Stimulated activated CD4-positive, alpha-beta T cell treated with anti-CD3 and anti-CD28 coated beads, Interleukin-2, amount 100 ng/mL, for 4 hours (primary cell): Measurements from ENCODE around the gene CYP4F11.
"Not testable (repeated sequence)": the region's sequence is repeated elsewhere in the genome, so short reads cannot be mapped to it uniquely, and the experiment has no call there.

Source experiments
- DNase-seq: peaks from one replicate; pipeline ENCODE4 v3.0.0-alpha.2; 2020; ENCODE audit warnings: low read depth

The CYP4F11 gene, protein sequence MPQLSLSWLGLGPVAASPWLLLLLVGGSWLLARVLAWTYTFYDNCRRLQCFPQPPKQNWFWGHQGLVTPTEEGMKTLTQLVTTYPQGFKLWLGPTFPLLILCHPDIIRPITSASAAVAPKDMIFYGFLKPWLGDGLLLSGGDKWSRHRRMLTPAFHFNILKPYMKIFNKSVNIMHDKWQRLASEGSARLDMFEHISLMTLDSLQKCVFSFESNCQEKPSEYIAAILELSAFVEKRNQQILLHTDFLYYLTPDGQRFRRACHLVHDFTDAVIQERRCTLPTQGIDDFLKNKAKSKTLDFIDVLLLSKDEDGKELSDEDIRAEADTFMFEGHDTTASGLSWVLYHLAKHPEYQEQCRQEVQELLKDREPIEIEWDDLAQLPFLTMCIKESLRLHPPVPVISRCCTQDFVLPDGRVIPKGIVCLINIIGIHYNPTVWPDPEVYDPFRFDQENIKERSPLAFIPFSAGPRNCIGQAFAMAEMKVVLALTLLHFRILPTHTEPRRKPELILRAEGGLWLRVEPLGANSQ

DNA sequence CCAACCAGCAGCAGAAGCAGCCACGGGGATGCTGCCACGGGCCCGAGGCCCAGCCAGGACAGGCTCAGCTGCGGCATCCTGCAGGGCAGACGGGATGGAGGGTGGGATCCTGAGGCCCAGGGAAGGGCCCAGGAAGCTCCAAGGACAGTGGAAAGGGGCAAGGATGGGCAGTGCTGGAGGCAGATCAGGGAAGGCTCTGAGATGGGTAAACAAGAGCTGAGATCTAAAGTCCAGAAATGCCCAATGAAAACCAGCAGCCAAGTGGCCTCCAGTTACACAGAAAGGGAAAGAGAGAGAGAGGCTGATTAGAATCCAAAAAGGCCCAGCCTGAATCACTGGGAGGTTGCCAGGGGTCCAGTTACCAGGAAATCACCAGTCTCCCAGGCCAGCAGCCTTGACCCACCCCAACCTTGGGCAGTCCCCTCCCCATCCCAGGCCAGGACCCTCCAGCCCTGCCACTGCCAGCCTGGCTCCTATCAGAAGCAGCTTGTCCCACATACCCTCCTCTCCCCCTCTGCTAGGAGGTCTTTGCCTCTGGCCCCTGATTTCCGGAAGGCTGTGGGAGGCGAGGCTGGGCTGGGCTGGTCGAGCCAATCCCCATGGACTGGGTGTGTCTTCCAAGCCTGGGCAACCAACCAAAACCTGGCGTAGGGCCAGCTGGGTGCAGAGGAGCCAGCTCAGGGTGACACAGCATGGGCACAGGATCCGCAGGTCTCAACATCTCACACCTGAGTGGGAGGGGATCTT, at the start of gene CYP4F11:
TSS of gene CYP4F11 (minus strand) at position 198 of the 747 bp plus-strand sequence. CDS start at position 77, 121 bp downstream.
- DNase-seq, result no peak

DNA sequence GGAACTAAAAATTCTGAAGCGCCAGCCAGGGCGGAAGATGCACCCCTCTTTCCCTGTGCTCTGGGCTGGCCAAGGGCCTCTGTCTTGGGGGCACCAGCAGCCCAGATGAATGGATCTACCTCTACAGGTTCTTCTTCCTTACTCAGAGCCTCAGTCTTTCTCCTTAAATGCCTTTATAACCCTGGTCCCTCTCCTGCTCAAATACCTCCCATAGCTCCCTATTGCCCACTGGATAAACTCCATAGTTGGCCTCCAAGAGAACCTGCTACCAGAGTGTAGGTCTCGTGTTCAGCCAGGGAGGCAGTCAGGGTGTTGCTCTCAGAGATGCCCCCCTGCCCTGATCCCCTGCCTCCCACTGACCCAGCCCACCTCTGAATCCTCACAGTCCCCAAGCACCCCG, 45.0 kb upstream of the CYP4F11 start:
- no peak for DNase-seq

DNA sequence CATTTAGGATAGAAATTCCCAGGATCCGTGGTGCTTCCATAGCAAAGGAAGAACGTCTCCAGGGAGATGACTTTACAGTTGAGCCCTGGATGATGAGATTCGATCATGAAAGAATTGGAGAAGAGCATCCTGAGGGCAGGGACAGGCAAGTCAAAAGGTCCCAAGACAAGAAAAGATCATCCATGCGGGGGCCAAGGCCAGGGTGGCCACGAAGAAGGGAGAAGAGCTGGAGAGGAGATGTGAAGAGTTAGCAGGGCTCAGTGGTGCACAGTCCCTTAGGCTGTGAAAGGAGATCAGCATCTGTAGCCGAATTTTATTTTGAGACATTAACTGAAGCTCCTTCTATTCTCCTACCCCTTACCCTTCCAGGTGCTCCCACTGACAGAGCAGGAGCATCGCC, 43.4 kb upstream of the CYP4F11 start:
- DNase-seq, result no peak

DNA sequence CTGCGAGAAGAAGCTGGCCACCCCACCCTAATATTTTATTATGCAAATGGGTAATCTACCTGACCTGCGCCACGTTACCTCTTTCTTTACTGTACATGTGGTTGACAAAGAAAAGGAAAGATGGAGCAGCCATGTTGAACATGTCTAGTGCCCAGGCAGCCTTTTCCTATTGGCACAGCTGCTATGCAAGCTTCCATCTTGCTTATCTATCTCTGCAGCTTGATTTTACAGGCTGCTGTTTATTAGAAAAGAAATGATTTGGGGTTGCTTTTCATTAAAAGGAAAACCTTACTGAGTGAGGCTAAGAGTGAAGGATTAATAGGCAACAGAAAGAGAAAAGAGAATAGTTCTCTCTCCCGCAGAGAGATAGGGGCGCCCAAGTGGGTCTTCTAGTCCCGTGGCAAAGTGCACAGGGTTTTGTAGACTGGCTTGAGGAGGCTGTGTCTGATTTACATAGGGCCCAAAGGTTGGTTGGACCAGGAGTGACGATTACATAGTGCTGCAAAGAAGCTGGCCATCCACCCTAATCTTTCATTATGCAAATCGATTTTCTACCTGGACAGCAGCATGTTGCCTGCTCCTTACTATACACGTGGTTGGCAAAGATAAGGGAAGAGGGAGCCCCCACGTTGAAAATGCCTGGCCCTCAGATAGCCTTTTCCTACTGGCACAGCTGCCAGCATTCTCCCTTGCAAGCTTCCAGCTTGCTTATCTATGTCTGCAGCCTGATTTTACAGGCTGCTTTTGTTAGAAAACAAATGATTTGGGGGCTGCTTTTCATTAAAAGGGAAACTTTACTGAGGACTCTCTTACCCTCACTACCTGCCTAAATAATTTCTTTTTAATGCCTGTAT, 42.7 kb upstream of the CYP4F11 start:
- DNase-seq, result no peak

DNA sequence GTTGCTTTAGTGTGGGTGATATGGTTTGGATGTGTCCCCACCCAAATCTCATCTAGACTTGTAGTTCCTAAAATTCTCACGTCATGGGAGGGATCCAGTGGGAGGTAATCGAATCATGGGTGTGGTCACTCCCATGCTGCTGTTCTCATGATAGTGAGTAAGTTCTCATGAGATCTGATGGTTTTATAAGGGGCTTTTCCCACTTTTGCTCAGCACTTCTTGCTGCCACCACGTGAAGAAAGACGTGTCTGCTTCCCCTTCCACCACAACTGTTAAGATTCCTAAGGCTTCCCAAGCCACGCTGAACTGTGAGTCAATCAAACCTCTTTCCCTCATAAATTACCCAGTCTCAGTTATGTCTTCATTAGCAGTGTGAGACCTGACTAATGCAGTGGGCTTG, 40.5 kb upstream of the CYP4F11 start:
- DNase-seq, result no peak

DNA sequence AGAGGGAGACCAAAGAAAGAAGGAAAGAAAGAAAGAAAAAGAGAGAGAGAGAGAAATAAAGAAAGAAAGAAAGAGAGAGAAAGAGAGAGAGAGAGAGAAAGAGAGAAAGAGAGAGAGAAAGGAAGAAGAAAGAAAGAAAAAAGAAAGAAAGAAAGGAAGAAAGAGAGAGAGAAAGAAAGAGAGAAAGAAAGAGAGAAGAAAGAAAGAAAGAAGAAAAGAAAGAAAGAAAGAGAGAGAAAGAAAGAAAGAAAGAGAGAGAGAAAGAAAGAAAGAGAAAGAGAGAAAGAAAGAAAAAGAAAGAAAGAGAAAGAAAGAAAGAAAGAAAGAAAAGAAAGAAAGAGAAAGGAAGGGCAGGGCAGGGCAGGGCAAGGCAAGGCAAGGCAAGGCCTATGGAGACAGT, 37.7 kb upstream of the CYP4F11 start:
- not testable (repeated sequence) for DNase-seq

DNA sequence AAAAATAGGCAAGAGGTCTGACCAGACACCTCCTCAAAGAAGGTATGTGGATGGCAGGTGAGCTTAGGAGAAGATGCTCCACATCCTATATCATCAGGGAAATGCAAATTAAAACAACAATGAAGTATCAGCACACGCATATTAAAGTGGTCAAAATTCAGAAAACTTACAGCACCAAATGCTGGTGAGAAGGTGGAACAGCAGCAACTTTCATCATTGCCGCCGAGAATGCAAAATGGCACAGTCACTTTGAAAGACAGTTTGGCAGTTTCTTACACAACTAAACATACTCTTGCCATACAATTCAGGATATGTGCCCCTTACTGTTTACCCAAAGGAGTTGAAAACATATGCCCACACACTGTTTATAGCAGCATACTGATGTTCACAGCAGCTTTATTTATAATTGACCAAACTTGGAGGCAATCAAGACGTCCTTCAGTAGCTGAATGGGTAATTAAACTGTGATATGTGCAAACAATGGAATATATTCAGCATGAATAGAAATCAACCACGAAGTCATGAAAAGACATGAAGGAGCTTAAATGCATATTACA, 37.0 kb upstream of the CYP4F11 start:
- no peak for DNase-seq

DNA sequence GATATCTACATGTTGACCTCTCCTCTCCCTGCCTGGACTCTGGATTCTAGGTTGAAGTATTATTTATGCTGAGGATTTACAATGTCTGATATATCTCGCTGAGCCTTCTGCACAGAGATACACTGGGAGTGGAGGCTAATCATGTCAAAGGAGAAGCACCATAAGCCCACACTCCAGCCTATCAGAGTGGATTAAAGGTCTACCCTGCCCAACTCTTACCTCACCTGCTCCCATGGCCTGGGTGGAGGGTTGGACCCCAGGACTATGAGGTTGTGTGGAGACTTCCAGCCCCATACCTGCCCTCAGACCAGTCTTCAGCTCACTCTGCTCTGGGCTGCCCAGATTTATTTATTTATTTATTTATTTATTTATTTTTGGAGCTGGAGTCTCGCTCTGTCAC, 29.9 kb upstream of the CYP4F11 start:
- DNase-seq, result no peak

DNA sequence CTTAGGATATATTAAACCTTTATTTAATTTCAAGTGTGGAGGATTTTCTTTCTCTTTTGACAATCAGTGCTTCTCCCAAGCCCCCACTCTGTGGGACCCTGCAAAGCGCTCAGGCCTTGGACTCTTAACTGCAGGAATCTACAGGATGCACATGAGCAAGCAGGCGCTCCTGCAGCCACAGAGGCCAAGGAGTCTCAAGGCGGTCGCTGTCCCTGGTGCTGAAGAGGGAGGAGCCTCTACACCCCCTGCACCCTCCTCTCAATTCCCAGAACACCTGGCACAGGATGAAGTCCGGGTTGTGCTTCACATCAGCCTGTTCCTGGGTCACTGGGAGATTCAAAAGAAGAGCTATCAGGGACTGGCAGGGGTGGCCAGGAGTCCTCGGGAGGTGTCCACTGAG, 28.0 kb upstream of the CYP4F11 start:
- no peak for DNase-seq

DNA sequence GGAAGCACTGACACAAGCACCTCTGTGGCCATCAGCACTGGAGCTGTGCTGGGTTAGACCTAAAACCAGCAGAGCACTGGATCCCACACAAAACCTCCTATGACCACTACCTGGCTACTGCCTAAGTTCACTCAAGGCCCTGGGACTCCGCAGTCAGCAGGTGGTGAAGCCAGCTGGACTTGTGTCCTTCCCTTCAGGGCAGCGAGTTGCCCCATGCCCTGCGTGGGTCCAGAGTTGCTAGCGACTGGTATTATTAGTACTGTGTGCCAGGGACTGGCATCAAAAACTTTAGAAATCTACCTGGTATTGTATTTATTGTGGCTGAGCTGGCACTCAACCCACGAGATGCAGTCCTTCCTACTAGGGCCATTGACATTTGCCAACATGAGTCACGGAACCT, 20.5 kb upstream of the CYP4F11 start:
- DNase-seq, result no peak

DNA sequence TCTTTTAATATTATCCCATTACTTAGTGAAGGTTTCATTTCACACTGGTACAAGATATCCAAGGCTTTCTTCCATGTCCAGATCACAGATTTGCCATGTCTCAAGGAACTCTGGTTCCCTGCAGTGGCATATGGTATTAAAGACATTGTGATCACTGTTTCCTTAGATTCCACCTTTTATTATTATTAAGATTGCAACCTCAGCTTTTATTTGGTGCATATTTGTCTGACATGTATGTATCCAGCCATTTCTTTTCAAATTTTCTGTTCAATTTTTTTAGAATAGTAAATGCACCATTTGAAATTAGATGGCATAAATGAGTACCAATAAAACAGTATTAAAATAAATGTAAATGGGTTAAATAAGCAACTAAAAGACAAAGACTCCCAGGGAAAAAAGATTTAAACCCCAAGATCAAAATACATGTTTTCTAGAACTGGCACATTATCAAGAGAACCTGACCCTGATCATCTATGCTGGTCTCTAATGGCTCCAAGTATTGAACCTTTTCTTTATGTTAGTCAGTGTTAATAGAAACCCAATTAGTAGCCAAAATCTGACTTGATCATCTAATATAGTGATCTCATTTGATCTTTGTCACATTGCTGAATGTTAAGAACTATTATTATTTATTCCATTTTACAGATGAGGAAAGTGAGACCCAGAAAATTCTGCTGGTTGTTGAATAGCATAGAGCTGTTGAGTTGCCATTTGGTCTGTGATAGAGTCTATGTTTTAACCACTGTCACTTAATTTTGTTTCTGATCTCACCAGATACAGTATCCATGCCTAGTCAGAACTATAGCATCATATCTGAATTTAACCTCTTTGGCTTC, 14.1 kb upstream of the CYP4F11 start, which contains the start of gene OR10H4:
TSS of gene OR10H4 (plus strand) at position 786 of the 836 bp plus-strand sequence. CDS start at position 786, 0 bp downstream.
- DNase-seq, result no peak

DNA sequence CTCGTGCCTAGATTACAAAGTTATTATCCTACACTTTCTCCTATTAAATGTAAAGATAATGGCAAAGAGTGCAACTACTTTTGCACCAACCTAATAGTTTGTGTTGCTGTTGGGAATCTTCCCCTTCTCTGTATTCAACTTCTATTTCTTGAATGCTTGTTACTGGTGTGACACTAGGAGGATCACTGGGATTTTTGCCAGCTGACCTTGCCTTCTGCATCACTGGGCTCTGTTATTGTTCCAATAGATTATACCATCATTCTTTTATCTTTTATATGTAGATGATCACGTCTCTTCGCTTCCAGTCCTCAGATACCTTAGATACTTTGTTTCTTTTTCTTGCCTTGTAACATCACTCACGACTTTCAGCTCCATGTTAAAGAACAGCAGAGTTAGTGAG, 11.0 kb upstream of the CYP4F11 start:
- no peak for DNase-seq

DNA sequence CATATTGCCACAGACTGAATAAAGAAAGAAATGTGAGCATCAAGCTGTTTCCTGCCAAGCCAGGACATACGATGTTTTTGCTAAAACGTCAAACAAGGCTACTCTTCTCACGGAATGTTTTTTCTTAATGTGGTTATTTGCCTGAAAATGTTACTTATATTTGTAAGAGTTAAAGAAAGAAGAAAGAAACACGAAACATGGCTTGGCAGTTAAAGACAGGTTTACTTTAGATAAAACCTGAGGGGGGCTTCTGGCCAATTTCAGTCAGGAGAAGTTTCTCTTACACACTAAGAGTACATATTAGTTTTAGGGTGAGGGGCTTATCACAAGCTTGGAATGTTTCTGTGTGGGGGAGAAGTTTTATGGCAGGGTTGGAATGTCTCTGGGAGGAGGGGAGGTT, 10.1 kb upstream of the CYP4F11 start:
- no peak for DNase-seq

DNA sequence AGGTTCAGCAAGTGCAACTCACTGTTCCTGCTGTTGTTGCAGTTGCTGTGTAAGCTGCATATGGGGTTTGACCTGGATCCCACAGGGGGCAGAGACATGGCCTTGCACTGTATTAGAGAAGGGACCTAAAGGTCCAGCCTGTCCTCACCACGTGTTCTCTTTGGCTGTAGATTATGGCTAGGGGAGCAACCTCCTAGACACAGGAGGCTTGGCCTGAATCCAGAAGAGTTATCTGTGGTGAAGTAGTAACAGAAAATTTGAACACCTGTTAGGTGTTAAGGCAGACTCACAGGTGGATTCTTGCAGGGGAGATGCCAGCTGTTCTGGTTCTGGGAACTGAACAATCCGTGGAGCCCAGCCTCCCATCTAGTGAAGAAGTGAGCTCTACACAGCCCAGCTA, 3.4 kb upstream of the CYP4F11 start:
- no peak for DNase-seq

DNA sequence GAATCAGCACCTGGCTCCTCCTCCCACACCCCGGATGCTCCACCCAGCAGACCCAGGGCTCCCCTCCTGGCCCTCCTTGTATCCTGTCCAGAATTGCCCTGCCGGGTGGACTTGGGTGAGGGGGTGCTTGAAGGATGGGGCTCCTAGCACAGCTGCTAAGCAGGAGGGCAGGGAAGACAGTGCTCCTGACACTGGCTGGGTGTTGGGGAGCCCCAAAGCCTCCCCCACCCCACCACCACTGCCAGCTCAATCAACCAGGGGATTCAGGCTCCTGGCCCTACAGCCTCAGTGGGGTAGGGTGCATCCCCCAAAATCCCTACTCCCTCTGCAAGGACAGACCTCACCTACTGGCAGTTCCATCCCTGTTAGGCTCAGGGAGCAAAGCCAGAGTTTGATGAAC, 2.6 kb upstream of the CYP4F11 start:
- DNase-seq, result no peak

DNA sequence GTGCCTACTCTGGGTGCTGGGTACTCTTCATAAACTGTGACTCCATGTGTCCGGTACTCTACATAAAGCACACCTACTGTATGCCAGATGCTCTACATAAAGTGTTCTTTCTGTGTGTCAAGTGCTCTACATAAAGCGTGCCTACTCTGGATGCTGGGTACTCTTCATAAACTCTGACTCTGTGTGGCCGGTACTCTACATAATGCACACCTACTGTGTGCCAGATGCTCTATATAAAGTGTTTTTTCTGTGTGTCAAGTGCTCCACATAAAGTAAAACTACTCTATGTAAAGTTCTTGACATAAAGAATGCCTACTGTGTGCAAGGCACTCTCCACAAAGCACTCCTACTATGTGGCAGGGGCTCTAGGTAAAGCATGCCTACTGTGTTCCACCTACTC, 1.8 kb upstream of the CYP4F11 start:
- no peak for DNase-seq

DNA sequence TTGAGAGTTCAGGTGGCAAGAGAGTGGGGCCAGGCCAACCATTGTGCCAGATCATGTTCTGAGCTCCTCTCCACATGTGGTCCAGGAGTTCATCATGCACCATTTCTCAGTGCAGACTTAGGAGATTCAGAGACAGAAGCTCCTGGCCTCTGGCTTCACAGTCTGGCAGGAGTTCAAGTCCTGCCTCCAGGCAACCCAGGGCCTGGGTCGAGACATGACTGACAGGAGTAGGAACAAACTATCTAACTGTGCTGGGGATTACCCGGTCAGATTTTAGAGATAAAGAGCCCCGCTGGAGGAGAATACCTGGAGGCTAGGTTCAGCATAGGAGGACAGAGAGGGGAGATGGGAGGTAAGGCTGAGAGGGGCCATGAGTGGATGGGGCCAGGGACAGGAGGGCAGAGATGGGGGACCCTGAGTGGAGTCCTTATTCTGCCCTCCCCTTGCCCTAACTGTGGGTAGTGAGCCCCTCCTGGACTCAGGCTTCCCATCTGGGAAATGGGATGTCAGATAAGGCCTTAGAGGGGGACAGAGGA, 906 bp upstream of the CYP4F11 start:
- DNase-seq, result no peak

DNA sequence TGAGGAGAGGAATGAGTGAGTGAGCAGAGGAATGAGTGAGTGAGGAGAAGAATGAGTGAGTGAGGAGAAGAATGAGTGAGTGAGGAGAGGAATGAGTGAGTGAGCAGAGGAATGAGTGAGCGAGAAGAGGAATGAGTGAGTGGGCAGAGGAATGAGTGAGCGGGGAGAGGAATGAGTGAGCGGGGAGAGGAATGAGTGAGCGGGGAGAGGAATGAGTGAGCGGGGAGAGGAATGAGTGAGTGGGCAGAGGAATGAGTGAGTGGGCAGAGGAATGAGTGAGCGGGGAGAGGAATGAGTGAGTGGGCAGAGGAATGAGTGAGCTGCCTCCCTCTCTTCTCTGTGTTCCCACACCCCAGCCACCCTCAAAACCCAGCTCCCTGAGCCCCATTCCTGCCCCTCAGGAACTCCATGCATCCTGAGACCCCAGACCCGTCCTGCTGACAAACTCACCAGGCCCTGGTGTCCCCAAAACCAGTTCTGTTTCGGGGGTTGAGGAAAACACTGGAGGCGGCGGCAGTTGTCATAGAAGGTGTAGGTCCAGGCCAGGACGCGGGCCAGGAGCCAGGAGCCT, 483 bp downstream of the CYP4F11 start:
- DNase-seq, result not testable (repeated sequence)

DNA sequence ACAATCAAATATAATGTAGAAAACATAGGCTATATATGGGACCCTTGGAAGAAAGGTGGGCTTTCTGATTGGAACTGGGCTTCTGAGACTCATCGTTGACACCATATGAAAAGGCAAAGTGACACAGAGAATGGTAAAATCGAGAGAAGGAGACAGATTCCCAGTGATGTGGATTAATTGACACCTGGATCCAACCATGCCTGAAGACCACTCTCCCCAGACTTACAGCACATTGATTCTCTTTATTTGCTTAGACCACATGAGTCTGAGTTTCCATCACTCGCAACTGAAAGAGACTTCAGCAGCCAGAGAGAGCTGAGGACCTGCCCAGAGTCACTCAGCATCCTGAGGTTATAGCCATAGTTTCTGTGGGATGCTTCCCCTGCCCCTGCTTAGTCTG, 6.0 kb downstream of the CYP4F11 start:
- no peak for DNase-seq

DNA sequence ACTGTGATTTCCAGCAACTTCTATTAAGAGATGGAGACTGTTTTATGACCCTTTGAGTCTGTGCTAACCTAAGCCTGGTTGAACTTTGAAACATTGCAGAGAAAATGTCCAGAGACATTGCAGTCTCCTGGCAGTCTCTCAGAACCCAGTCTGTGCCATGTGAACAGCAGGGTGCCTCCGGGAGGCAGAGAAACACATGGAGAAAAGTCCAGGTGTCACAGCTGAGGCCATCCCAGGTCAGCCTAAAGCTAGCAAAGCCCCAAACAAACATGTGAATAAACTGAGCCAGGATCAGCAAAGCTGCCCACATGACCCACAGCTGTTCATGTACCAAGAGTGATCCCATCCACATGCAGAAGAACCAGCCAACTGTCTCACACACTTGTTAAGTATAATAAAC, 7.8 kb downstream of the CYP4F11 start:
- DNase-seq, result no peak
